Measurements from ENCODE around the gene TMEM178B. TPM values are rescaled to one million over a fixed set of nuclear protein-coding genes. Genes with fewer than 3 reads are reported as not detected.

The TMEM178B gene
- total RNA-seq, 1 experiment from 2014 or later = not detected

- H3K4me1 Mint-ChIP-seq (ENCODE audit: insufficient read depth, unreplicated experiment) = no peaks in the 10 kb centered on the region
These were observed 79.4 kb downstream of the TMEM178B start for GRCh38 chr7:141153231-141153630.

GRCh38 chr7:141154131-141154732 lies 80.4 kb downstream of the TMEM178B start:
- Mint-ChIP-seq H3K9me3 (ENCODE audit: unreplicated experiment) (peaks cover 13% of the 10 kb centered on the region), H3K27me3 (ENCODE audit: insufficient read depth, unreplicated experiment) (no peaks in the 10 kb centered on the region), H3K27ac (ENCODE audit: low read depth, unreplicated experiment) (no peak overlapping the region), H3K36me3 (ENCODE audit: insufficient read depth, unreplicated experiment) (no peaks in the 10 kb centered on the region), H3K4me1 (ENCODE audit: insufficient read depth, unreplicated experiment) (peaks cover 6% of the 10 kb centered on the region), H3K4me3 (ENCODE audit: unreplicated experiment) (no peak overlapping the region)
- BruUV-seq (replicated peaks) = no TSS peak
- ChIA-PET CTCF (interaction anchor here (0.6 kb wide), 1 partner anchor 428 kb away, joined by 3 read pairs; no protein-coding TSS in a partner anchor), POLR2A (no interaction called here)
- TF ChIP-seq CTCF (IDR thresholded peaks at IDR 0.05; ENCODE audit: unreplicated experiment) = no peak
- intact Hi-C loops (cut with micrococcal nuclease) = no loop called here
- DNase-seq (ENCODE audit: unreplicated experiment) = no peak

More at GRCh38 chr7:141153231-141153630, 79.4 kb downstream of the TMEM178B start:
- CTCF ChIA-PET = no interaction called here
- DNase-seq (ENCODE audit: unreplicated experiment) = no peak
- no peaks in the 10 kb centered on the region for H3K36me3 Mint-ChIP-seq (ENCODE audit: insufficient read depth, unreplicated experiment)
- intact Hi-C loops (cut with micrococcal nuclease) = no loop called here
- no peak for TF ChIP-seq CTCF (IDR thresholded peaks at IDR 0.05; ENCODE audit: unreplicated experiment)
- BruUV-seq (replicated peaks) = no TSS peak
- peaks cover 13% of the 10 kb centered on the region for H3K9me3 Mint-ChIP-seq (ENCODE audit: unreplicated experiment)
- H3K4me3 Mint-ChIP-seq (ENCODE audit: unreplicated experiment) = no peak overlapping the region
- no peaks in the 10 kb centered on the region for H3K27me3 Mint-ChIP-seq (ENCODE audit: insufficient read depth, unreplicated experiment)
- POLR2A ChIA-PET = no interaction called here
- H3K27ac Mint-ChIP-seq (ENCODE audit: low read depth, unreplicated experiment) = no peak overlapping the region

- Mint-ChIP-seq H3K27ac (ENCODE audit: low read depth, unreplicated experiment) (no peak overlapping the region), H3K4me1 (ENCODE audit: insufficient read depth, unreplicated experiment) (peaks cover 6% of the 10 kb centered on the region)
These were observed 82.5 kb downstream of the TMEM178B start for GRCh38 chr7:141156407-141156806.

More at GRCh38 chr7:141156407-141156806, 82.5 kb downstream of the TMEM178B start:
- Mint-ChIP-seq H3K4me3 (ENCODE audit: unreplicated experiment) (no peak overlapping the region), H3K9me3 (ENCODE audit: unreplicated experiment) (peaks cover 18% of the 10 kb centered on the region), H3K27me3 (ENCODE audit: insufficient read depth, unreplicated experiment) (no peaks in the 10 kb centered on the region), H3K36me3 (ENCODE audit: insufficient read depth, unreplicated experiment) (no peaks in the 10 kb centered on the region)
- TF ChIP-seq CTCF (IDR thresholded peaks at IDR 0.05; ENCODE audit: unreplicated experiment) = no peak
- ChIA-PET POLR2A (no interaction called here), CTCF (interaction anchor here (0.7 to 1.1 kb wide), 2 partner anchors 77 to 159 kb away, joined by 3 to 4 read pairs; no protein-coding TSS in a partner anchor)
- intact Hi-C loops (cut with micrococcal nuclease) = no loop called here
- no peak for DNase-seq (ENCODE audit: unreplicated experiment)
- no TSS peak for BruUV-seq (replicated peaks)
